Central memory CD4-positive, alpha-beta T cell (primary cell): Measurements from ENCODE around the gene MYBPC3.

Source experiments
- DNase-seq: peaks from one replicate; pipeline ENCODE4 v3.0.0; 2022

Gene MYBPC3

GRCh38 chr11:47356129-47356997 lies 3.9 kb upstream of the MYBPC3 start:
- DNase-seq: no peak

GRCh38 chr11:47355283-47356128 lies 3.0 kb upstream of the MYBPC3 start:
- DNase-seq: no peak

DNA sequence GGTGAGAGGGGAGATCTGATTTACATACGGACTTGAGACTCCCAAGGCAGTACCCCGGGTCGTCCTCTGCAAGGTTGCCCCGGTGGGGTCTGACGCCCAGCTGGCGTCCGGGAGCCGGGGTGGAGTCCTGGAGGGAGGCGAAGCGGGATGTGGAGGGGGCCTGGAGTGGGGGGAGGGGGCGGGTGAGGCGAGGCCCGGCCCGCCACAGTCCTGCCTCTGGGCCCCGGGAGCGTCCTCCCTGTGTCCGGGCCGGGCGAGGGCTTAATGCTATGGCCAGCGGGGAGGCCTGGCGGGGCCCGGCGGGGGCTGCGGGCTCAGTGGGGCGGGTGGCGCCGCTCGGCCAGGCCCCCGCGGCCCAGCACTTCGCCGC lies 2.4 kb upstream of the MYBPC3 start:
- no peak for DNase-seq

DNA sequence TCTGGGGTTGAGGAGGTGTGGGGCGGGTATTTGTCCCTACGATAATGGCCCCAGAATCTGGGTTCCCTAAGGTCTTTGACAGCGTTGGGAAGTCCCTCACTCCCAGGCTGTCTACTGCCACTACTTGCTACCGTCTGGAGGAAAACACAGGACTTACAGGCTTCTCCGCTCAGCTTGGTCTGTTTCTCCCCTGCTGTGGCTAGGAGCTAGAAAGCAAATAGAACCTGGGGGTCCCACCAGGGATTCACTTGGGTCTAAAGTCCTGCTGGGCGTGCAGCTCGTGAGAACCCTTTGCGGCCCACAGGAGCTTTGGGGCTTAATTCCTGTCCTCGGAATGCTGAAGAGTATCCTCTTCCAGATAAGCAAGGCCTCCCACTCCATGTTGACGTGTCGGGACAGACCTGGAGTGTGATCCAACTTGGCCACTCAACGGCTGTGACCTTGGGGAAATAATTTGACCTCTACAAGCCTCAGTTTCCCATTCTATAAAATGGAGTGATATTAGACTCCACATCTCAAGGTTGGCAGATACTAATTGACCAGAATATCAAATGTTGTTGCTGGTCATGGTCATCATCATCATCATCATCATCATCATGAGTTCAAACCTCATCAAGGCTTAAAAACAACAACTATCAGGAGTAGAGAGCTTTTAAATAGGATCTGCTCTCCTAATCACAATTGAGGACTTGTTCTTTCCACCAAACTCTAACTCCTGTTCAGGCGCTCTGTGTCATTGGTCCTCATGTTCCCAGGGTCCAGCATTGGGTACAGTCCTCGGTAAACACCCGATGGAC lies 1.7 kb upstream of the MYBPC3 start:
- no peak for DNase-seq

DNA sequence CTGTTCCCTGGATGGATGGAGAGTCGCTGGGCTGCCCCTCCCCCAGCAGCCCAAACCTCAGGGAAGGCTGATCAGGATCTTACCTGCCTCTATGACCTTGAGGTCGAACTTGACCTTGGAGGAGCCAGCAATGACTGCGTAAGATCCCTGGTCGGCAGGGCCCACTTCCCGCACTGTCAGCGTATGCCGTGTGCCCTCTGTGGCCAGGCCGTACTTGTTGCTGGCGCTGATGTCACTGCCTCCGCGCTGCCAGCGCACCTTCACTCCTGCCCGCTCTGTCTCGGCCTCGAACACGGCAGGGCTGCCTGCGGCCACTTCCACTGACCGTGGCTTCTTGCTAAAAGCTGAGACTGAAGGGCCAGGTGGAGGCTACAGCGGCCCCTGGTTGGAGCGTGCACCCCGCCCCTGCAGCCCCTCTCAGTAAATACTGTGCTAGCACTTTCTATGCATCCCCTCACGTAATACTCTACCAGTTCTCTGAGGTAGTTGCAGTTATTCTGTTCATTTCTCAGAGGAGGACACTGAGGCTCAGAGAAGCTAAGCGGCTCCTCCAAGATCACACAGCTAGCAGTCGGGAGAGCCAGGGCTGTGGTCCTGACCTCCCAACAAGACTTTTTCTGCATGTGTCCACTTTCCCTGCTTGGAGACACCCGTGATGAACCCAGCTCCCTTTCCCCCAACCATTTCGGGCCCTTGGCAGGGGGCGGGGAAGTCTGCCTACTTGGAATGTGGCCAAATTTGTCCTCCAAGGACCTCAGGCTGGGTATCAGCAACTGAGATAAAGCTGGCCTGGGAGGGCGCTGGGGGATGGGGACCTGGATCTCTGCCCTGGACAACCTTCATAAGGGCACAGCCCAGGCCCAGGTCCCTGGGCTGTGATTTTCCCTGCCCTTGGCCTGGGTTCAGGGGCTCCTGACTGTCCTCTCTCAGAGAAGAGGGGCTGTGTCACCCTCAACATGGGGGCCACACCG lies 1.1 kb downstream of the MYBPC3 start:
- DNase-seq: no peak

GRCh38 chr11:47350315-47350714 lies 2.2 kb downstream of the MYBPC3 start:
- DNase-seq: no peak

DNA sequence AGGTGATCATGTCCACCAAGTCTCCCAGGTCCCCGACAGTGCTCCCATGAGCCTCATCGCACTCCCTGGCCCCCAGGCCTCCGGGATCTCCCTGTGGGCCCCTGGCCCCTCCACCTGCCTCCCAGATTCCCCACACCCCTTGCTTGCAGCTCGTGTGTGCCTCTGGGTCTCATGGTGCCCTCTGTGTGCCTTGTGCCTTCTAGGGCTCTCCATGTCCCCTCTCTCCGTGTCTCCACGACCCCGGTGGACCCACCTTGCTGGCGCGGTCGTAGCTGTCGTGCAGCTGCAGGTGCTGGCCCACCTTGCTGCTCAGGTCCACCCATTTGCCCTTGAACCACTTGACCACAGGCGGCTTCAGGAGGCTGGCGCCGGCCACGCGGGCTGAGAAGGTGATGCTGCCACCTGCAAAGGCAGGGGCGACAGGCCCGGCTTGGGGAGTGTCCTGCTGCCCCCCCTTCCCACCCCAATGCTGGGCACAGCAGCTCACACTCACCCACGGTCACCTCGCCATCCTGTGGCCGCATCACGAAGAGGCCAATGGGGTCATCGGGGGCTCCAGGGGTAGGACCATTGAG lies 2.9 kb downstream of the MYBPC3 start:
- no peak for DNase-seq

DNA sequence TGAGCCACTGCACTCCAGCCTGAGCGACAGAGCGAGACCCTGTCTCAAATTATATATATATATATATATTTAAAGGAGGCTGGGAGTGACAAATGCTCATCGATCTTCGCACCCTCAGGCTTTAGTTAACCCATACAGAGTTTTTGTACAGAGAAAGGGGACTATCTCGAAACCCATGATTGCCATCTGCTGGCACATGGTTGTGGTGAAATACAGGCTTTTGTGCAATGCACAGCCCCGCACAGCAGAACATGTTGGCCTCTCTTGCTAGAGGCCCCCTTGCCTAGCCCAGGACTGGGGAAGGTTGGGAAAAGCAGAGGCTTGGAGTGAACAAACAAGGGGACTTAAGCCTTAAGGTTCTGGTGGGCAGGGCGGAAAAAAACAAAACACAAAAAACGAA lies 3.6 kb downstream of the MYBPC3 start:
- DNase-seq: no peak

- DNase-seq: no peak
Measured at GRCh38 chr11:47348131-47348802, 4.2 kb downstream of the MYBPC3 start.

DNA sequence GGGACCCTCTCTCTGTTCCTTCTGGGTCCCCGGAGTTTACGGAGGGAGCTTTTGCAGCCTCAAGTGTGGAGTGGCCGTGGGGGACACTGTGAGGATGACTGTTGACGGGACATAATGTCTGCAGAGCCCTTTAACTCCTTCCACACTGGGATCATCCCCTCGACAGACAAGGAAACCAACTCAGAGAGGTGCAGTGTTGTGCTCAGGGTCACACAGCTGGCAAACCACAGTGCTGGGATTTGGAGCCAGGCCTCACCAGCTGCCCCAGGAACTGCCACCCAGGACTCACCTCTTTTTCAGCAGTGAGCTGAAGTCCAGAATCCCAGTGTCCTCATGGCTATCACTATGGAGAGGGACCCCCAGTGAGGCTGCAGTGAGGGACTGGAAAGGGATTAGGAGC lies 5.4 kb downstream of the MYBPC3 start:
- DNase-seq: no peak

DNA sequence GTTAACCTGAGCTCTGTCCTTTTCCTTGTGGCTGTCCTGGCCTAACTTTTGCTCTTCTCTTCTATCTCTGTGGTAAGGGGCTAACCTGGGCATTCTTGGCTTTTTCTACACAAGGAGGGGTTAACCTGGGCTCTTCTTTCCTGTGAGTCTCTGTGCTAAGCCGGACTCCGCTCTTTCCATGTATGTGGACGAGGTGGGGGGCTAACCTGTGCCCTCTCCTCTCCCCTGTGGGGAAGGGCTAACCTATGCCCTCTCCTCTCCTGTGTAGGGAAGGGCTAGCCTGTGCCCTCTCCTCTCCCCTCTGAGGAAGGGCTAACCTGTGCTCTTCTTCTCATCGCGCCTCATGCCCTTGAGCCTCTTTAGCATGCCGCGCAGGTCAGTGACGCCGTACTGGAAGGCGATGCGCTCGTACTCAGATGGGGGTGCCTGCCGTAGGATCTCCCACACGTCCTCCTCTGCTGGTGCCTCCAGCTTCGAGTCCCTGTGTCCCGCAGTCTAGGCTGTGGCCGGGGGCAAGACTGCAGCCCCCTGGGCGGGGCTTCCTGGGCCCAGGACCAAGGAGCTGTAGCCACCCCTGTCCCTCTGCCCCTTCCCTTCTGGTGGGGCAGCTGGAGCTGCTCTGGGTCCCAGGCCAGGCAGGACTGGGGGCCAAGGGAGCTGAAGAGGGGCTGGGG lies 6.5 kb downstream of the MYBPC3 start:
- DNase-seq: no peak

DNA sequence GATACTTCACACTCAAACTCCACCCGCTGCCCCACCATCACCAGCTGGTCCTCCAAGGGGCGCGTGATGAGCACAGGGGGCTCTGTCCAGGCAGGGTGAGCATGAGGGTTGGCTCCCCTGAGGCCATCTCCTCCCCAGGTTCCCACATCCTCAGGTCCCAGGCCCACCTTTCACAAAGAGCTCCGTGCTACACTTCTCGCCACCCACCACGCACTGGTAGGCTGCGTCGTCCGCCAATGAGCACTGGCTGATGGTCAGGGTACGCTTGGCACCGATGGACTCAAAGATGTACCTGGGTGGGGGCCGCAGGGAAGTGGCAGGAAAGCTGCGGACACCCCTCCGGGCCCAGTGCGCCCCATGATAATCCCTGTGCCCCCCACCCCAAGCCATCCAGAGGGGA lies 9.6 kb downstream of the MYBPC3 start:
- DNase-seq: no peak

DNA sequence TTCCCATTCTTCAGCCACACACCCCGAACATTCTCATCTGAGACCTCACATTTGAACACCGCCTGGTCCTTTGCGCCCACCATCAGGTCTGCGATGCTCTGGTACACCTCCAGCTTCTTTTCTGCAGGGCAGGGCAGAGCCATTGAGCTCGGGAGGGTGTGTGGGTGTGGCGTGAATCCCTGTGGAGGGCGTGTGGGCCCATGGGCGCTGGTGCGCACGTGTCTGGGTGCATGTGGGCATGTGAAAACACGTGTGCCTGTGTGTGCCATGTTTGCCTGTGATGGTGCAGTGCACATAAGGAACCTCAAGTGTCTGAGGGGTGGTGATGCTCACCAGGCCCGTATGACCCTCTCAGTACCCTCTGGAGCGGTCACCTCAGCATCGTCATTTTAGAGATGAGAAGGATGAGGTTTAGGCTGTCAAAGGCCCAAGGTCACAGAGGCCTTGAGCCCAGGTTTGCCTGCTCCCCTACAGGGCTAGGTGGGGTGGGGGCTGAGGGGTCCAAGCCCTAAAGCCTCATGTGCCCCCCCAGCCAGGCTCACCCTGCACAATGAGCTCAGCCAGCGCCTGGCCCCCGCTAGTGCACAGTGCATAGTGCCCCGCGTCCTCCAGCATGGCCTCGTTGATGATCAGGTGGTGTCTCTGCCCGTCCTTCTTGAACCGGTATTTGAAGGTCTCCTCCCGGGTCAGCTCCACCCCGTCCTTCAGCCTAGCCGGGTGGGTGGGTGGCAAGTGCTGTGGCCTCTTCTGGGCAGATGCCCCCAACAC lies 10.3 kb downstream of the MYBPC3 start:
- no peak for DNase-seq

DNA sequence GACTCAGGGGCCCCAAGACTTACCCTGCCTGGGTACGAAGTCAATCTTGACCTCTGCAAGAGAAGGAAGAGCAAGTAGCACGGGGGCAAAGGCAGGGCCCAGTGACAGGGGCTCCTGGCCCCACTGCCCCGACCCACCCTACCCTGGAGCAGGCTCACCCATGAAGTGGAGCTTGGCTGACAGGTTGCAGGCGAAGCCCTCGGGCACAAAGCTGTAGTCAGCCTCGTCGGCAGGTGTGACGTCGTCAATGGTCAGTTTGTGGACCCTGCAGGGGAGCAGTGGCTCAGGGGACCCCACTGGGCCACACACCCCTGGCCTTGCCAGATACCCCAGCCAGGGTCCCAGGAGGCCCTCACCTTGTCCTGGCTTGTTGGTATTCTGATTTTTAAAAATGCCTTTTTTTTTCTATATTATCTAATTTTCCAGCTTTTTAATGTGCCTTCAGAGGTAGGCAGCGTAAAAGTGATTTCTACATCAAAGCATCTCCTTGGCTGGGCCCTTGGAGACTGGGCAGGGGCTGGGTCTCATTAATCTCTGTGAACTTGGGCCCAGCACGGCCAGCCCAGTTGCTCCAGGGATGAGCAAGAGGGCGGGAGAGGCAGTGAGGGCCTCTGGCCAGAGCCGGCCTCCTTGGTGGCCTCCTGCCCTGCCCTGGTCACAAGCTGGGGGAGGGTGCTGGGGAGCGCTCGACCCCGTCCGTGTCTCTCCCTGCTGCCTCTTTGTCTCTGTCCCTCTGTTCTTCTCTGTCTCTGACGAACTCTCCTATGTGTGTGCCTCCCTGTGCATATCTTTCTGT lies 11.3 kb downstream of the MYBPC3 start:
- DNase-seq: no peak

GRCh38 chr11:47340010-47340409 lies 12.5 kb downstream of the MYBPC3 start:
- DNase-seq: no peak

DNA sequence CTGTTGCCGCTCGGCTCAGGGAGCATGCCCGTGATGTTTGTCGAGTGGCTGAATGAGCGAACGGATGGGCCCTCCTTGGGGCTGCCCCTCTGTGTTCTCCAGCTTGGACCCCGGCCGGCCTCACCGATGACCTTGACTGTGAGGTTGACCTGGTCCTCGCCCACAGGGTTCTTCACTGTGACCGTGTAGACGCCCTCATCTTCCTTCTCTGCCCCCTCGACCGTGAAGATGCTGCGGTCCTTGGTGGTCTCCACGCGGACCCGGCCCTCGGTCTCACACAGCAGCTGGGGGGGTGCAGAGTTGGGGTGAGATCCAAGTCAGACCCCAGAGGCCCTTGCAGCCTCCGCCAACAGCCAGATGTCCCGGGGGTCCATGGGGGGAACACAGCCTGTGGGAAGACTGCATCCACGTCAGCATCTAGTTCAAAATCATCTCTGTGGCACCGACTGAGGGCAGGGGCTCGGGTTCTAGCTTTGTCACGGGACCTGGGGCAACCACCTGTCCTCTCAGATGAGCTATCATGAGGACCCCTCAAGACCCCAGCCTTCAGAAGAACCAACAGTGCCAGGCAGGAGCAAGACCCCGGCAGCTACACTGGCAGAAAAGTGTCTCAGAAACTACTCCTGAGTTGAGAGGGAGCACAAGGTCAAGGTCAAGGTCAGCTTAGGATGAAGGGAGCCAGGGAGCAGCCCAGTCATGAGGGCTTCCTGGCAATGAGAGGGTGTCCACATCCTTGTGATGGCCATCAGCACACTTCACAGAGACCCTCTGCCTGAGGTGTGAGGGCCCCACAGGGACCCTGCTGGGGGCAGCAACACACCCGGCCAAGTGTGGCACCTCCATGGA lies 13.9 kb downstream of the MYBPC3 start:
- no peak for DNase-seq

DNA sequence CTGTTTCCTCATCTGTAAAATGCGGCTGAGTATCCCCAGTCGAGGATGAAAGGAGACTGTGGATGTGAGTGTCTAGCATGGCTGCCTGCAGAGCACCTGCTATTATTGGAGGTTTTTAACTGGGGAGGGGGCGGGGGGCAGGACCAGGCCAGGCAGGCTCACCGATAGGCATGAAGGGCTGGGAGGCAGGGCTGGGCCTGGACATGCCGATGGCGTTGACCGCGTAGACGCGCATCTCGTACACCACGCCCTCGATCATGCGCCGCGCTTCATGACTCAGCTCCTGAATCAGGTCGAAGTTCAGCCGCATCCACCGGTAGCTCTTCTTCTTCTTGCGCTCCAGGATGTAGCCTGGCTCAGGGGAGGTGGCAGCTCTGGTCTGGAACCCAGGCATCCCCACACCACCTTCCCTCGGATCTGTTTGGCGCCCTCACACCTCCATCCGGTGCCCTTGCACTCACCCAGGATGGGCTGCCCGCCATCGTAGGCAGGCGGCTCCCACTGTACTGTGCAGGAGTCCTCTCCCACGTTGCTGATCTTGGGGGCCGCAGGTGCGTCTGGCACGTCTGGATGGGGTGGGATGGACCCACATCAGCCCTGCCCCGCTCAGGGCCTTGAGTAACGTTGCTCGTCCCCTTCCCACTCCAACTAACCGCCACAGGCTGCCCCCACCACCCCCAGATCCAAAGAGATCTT lies 15.1 kb downstream of the MYBPC3 start:
- no peak for DNase-seq
